Endothelial cell of umbilical vein (primary cell): ENCODE results near the gene ANKRD33B. TPM values are rescaled to one million over a fixed set of nuclear protein-coding genes. Genes with fewer than 3 reads are reported as not detected.

Experiments used
- BruUV-seq: library from RNA; stranded (reverse); fragments of 400-500 nt; replicated peaks from 2 replicates; lab custom pipeline; 2021; lab: Mats Ljungman, UMichigan
- CTCF ChIA-PET: fragments of 300-600, 350-600 bp; sonication (Branson Sonifier 250); formaldehyde crosslinking; loops from one replicate; lab custom pipeline; 2021; ENCODE audit warnings: antibody characterized with exemption, inconsistent platforms; lab: Charles Lee
- POLR2A ChIA-PET: fragments of 300-600, 350-600 bp; sonication (Branson Sonifier 250); formaldehyde crosslinking; loops from one replicate; lab custom pipeline; 2021; ENCODE audit warnings: antibody characterized with exemption, inconsistent platforms; lab: Charles Lee
- DNase-seq: peaks from one replicate; pipeline ENCODE4 v3.0.0-alpha.2; 2011; ENCODE audit warnings: low read depth, low spot score
- FAIRE-seq: peaks from 2 replicates; lab custom pipeline; 2011; peaks lifted over from hg19 to GRCh38; lab: Jason Lieb, UNC
- H2AFZ ChIP-seq: 2 replicates; pipeline ENCODE4 v1.6.0; 2012; ENCODE audit warnings: low read depth, low read length, control low read depth, inconsistent platforms
- H3K27ac ChIP-seq: 2 replicates; pipeline ENCODE4 v1.5.1; 2011; ENCODE audit warnings: low read depth, mild to moderate bottlenecking, control low read depth, low read length, moderate library complexity; ENCODE audit not compliant: insufficient read depth
- H3K27me3 ChIP-seq, 2 experiments: 2 replicates each; pipeline versions ENCODE4 v1.6.0 to v1.6.1; 2011; ENCODE audit warnings: low read length in 2 of 2, mixed read lengths in 1 of 2; ENCODE audit not compliant: control insufficient read depth in 2 of 2, insufficient read depth in 2 of 2
- H3K36me3 ChIP-seq, 2 experiments: 2 replicates in 1 of 2; 3 replicates in 1 of 2; pipeline ENCODE4 v1.5.1; 2011; ENCODE audit warnings: low read length in 2 of 2, mild to moderate bottlenecking in 1 of 2, moderate library complexity in 1 of 2; ENCODE audit not compliant: control insufficient read depth in 2 of 2, insufficient read depth in 2 of 2; ENCODE audit errors: extremely low read depth in 1 of 2
- H3K4me1 ChIP-seq: 3 replicates; pipeline ENCODE4 v1.5.1; 2011; ENCODE audit warnings: mild to moderate bottlenecking, low read length; ENCODE audit not compliant: control insufficient read depth, insufficient read depth; ENCODE audit errors: extremely low read depth
- H3K4me2 ChIP-seq: 2 replicates; pipeline ENCODE4 v1.6.1; 2011; ENCODE audit warnings: low read length, control low read depth, mixed read lengths; ENCODE audit not compliant: insufficient read depth
- H3K4me3 ChIP-seq, 3 experiments: fragments of 200-600 bp in 1 of 3; sonication (generic), shearing (Covaris generic) in 1 of 3; replicated peaks in 1 of 3; 2 replicates each; pipeline ENCODE4 v1.5.1; 2011 to 2016; ENCODE audit warnings: control low read depth in 3 of 3, low read length in 3 of 3, mild to moderate bottlenecking in 2 of 3, inconsistent platforms in 1 of 3, low read depth in 1 of 3, moderate library complexity in 1 of 3; ENCODE audit not compliant: insufficient read depth in 1 of 3
- H3K79me2 ChIP-seq: 2 replicates; pipeline ENCODE4 v1.6.0; 2012; ENCODE audit warnings: low read length, inconsistent platforms; ENCODE audit not compliant: control insufficient read depth, insufficient read depth
- H3K9ac ChIP-seq: replicated peaks from 2 replicates; pipeline ENCODE3; 2011; ENCODE audit warnings: low read length, control low read depth; ENCODE audit not compliant: insufficient read depth; ENCODE audit errors: extremely low read depth
- H3K9me1 ChIP-seq: replicated peaks from 3 replicates; pipeline ENCODE4 v1.6.0; 2011; ENCODE audit warnings: mild to moderate bottlenecking, low read length; ENCODE audit not compliant: control insufficient read depth, insufficient read depth; ENCODE audit errors: extremely low read depth
- H3K9me3 ChIP-seq: replicated peaks from 2 replicates; pipeline ENCODE4 v1.5.1; 2012; ENCODE audit warnings: low read length, inconsistent platforms; ENCODE audit not compliant: control insufficient read depth, insufficient read depth
- H4K20me1 ChIP-seq: replicated peaks from 2 replicates; pipeline ENCODE3; 2011; ENCODE audit warnings: mild to moderate bottlenecking, low read length; ENCODE audit not compliant: control insufficient read depth, insufficient read depth; ENCODE audit errors: extremely low read depth
- CTCF ChIP-seq, 2 donors: IDR thresholded peaks; 1 replicate in 1 of 2; 2 replicates in 1 of 2; pipeline ENCODE4 v1.5.1; 2011; ENCODE audit warnings: low read length in 2 of 2, mild to moderate bottlenecking in 2 of 2, moderate library complexity in 2 of 2, control low read depth in 1 of 2, inconsistent platforms in 1 of 2, low read depth in 1 of 2; ENCODE audit not compliant: insufficient read depth in 1 of 2; ENCODE audit errors: extremely low read depth in 1 of 2
- EZH2 ChIP-seq: IDR thresholded peaks from 2 replicates; pipeline ENCODE4 v1.6.1; 2012; ENCODE audit warnings: borderline replicate concordance, low read depth, mild to moderate bottlenecking, moderate library complexity, low read length, inconsistent platforms; ENCODE audit not compliant: severe bottlenecking
- FOS ChIP-seq: IDR thresholded peaks from 2 replicates; pipeline ENCODE4 v1.6.1; 2011; ENCODE audit warnings: mild to moderate bottlenecking, low read length, moderate library complexity, borderline replicate concordance; ENCODE audit not compliant: insufficient read depth
- GATA2 ChIP-seq: IDR thresholded peaks from 2 replicates; pipeline ENCODE4 v1.7.0; 2011; ENCODE audit warnings: low read depth, mild to moderate bottlenecking, moderate library complexity, mixed read lengths, low read length; ENCODE audit not compliant: insufficient read length, insufficient read depth
- JUN ChIP-seq: IDR thresholded peaks from 2 replicates; pipeline ENCODE4 v1.6.1; 2011; ENCODE audit warnings: borderline replicate concordance, low read depth; ENCODE audit not compliant: insufficient read length, insufficient read depth
- MAX ChIP-seq: IDR thresholded peaks from 2 replicates; pipeline ENCODE4 v1.6.1; 2011; ENCODE audit not compliant: insufficient read depth, insufficient read length
- MYC ChIP-seq: IDR thresholded peaks from one replicate; pipeline ENCODE4 v1.6.1; 2011; ENCODE audit warnings: mild to moderate bottlenecking, low read depth, low read length
- POLR2A ChIP-seq: IDR thresholded peaks from 2 replicates; pipeline ENCODE4 v1.6.1; 2012; ENCODE audit warnings: low read depth, mild to moderate bottlenecking, control low read depth, low read length
- POLR2AphosphoS5 ChIP-seq: IDR thresholded peaks from 2 replicates; pipeline ENCODE4 v1.6.1; 2012; ENCODE audit warnings: low read depth, mild to moderate bottlenecking, control low read depth, low read length, moderate library complexity; ENCODE audit not compliant: insufficient read depth
- dilution Hi-C: fragments of 300-500 bp; cut with MboI; formaldehyde crosslinking; loops from one replicate; pipeline ENCODE4 v1.15.0; 2019; ENCODE audit warnings: low sequenced_read_pairs; ENCODE audit not compliant: extremely low pct_ligation_motif_present
- intact Hi-C: fragments of 100-400 bp; cut with micrococcal nuclease; formaldehyde crosslinking; loops from one replicate; pipeline ENCODE4 v1.10.0; 2022
- polyA plus RNA-seq, 4 experiments: library from polyadenylated mRNA; depleted of rRNA in 3 of 4; stranded (reverse) in 3 of 4; unstranded in 1 of 4; fragments of >200 nt; gene quantifications; 2 replicates each; pipeline versions ENCODE4 v1.2.1 to v1.2.3, GENCODE V29; 2011 to 2012; ENCODE audit warnings: missing spikeins in 1 of 4
- total RNA-seq: library from RNA; stranded (reverse); gene quantifications from 2 replicates; pipeline ENCODE4 v1.2.3, GENCODE V29; 2021

ANKRD33B gene
- total and polyA plus RNA-seq, 2 donors (not counting 3 experiments of a cell fraction or from before 2014, with no cell fraction given), result 2.4 to 5.4 TPM

GRCh38 chr5:10628601-10629000, 64.7 kb downstream of the ANKRD33B start:
- dilution Hi-C loops, result loop anchor here (10.0 kb wide), 1 partner anchor 174 kb away; no protein-coding TSS in a partner anchor
- no peaks in the 10 kb centered on the region for H3K9me3 ChIP-seq
- H4K20me1 ChIP-seq, result no peaks in the 10 kb centered on the region
- no peaks in the 10 kb centered on the region for H3K79me2 ChIP-seq
- no peak for FAIRE-seq
- no TSS peak for BruUV-seq
- H3K27ac ChIP-seq, result no peak overlapping the region
- no peak overlapping the region for H2AFZ ChIP-seq
- H3K9ac ChIP-seq, result no peak overlapping the region
- CTCF ChIA-PET, result interaction anchor here (1.1 to 5.9 kb wide), 18 partner anchors 10 to 1395 kb away, joined by 3 to 283 read pairs (median 14); partner anchors contain the start of genes ANKRD33B and ROPN1L
- no peaks in the 10 kb centered on the region for H3K27me3 ChIP-seq
- H3K4me1 ChIP-seq, result peaks cover 8% of the 10 kb centered on the region
- TF ChIP-seq GATA2 (no peak), POLR2AphosphoS5 (no peak), POLR2A (no peak), JUN (no peak), CTCF (IDR thresholded peaks at IDR 0.05; ENCODE audit: extremely low read depth in 1 of 2, insufficient read depth in 1 of 2, low read depth in 1 of 2, low read length in 2 of 2) (no peak), EZH2 (no peak), MAX (no peak), MYC (no peak), FOS (no peak)
- no peak for DNase-seq
- intact Hi-C loops, result loop anchor here (1.0 kb wide), 4 partner anchors 64 to 344 kb away; partner anchors contain the start of gene ANKRD33B
- H3K9me1 ChIP-seq, result no peaks in the 10 kb centered on the region
- H3K4me3 ChIP-seq, result no peak overlapping the region
- POLR2A ChIA-PET, result no interaction called here
- H3K4me2 ChIP-seq, result no peak overlapping the region
- H3K36me3 ChIP-seq, result no peaks in the 10 kb centered on the region
